Measurements from ENCODE around the gene MALRD1. TPM values are rescaled to one million over a fixed set of nuclear protein-coding genes. Genes with fewer than 3 reads are reported as not detected.

The MALRD1 gene
- total RNA-seq, 1 donor from 2014 or later = not detected

GRCh38 chr10:19656420-19657042, 607.9 kb downstream of the MALRD1 start:
- DNase-seq = no peak

GRCh38 chr10:19658131-19658530, 609.5 kb downstream of the MALRD1 start:
- DNase-seq = no peak

- DNase-seq = no peak
These were observed 610.1 kb downstream of the MALRD1 start for GRCh38 chr10:19658622-19659233.

GRCh38 chr10:19659920-19660655, 611.5 kb downstream of the MALRD1 start:
- no peak for DNase-seq

GRCh38 chr10:19663344-19663743, 614.7 kb downstream of the MALRD1 start:
- no peak for DNase-seq

- DNase-seq = no peak
These were observed 619.5 kb downstream of the MALRD1 start for GRCh38 chr10:19668116-19668515.

GRCh38 chr10:19676063-19676462, 627.5 kb downstream of the MALRD1 start:
- DNase-seq = no peak

- no peak for DNase-seq
These were observed 634.8 kb downstream of the MALRD1 start for GRCh38 chr10:19683356-19683755.

- no peak for DNase-seq
These were observed 635.4 kb downstream of the MALRD1 start for GRCh38 chr10:19683960-19684359.

GRCh38 chr10:19688344-19688743, 639.7 kb downstream of the MALRD1 start:
- no peak for DNase-seq

GRCh38 chr10:19689231-19689630, 640.6 kb downstream of the MALRD1 start:
- DNase-seq = no peak

GRCh38 chr10:19699299-19699698, 650.7 kb downstream of the MALRD1 start:
- no peak for DNase-seq

- DNase-seq = no peak
These were observed 652.9 kb downstream of the MALRD1 start for GRCh38 chr10:19701427-19702052.

- no peak for DNase-seq
These were observed 653.6 kb downstream of the MALRD1 start for GRCh38 chr10:19702215-19702614.

- DNase-seq = no peak
These were observed 655.9 kb downstream of the MALRD1 start for GRCh38 chr10:19704544-19704943.

- no peak for DNase-seq
These were observed 656.6 kb downstream of the MALRD1 start for GRCh38 chr10:19705250-19705649.

- DNase-seq = no peak
These were observed 658.3 kb downstream of the MALRD1 start for GRCh38 chr10:19706904-19707303.

GRCh38 chr10:19707376-19707775, 658.8 kb downstream of the MALRD1 start:
- no peak for DNase-seq

- no peak for DNase-seq
These were observed 659.4 kb downstream of the MALRD1 start for GRCh38 chr10:19708031-19708430.

GRCh38 chr10:19710600-19710999, 662.0 kb downstream of the MALRD1 start:
- no peak for DNase-seq

GRCh38 chr10:19713159-19713558, 664.6 kb downstream of the MALRD1 start:
- no peak for DNase-seq

GRCh38 chr10:19713800-19714525, 665.4 kb downstream of the MALRD1 start:
- no peak for DNase-seq

GRCh38 chr10:19719284-19719683, 670.7 kb downstream of the MALRD1 start:
- DNase-seq = no peak
